GM19351 (cell line): ENCODE measurements around the gene THSD4.
"Not testable (repeated sequence)": the region's sequence is repeated elsewhere in the genome, so short reads cannot be mapped to it uniquely, and the experiment has no call there.

ENCODE experiments used
- ATAC-seq: cut with Tn5 transposase; IDR thresholded peaks from one replicate; pipeline ENCODE4 v1.9.1; 2021; ENCODE audit warnings: mild to moderate bottlenecking, moderate library complexity; ENCODE audit not compliant: unreplicated experiment

THSD4 gene

GRCh38 chr15:71372769-71373168 is 257.5 kb downstream of the THSD4 start:
- ATAC-seq, result not testable (repeated sequence)

- ATAC-seq, result no peak
These were observed 258.6 kb downstream of the THSD4 start for GRCh38 chr15:71373917-71374316.

- ATAC-seq, result no peak
These were observed 259.5 kb downstream of the THSD4 start for GRCh38 chr15:71374607-71375352.

GRCh38 chr15:71375934-71376333 is 260.7 kb downstream of the THSD4 start:
- no peak for ATAC-seq

DNA sequence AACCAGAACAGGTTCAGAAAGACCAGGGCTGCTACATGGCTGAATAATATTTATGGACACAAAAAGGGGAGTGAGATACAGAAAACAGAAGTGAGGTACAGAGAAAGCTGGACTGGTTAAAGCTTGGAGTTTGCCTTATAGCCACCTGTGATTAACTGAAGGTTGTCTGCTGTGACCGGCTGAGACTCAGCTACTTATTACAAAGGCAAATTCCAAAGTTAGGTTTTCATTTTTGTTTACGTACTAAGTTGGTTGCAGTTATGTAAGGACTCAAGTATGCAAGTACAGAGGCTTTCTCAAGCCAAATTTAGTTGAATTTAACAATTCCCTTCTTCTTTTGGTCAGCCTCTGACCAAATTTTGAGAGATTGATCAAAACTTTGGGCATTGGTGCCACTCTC is 264.6 kb downstream of the THSD4 start:
- no peak for ATAC-seq

DNA sequence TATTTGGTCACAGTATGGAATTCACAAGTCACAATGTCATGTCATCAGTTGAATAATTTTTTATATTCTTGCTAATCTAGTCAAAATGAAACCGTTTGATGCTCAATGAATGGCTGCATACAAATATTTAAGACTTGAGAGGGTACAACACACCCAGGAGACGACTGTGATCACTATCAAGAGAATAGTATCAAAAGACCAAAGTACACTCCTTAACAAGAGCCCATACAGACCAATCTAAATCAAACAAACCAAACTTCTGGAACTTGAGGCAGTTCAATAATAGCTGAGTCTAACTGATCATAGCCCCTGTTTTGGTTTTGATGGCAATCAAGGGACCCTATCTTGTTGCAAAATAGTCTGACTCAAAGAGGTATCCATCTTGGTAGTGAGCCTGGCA is 265.1 kb downstream of the THSD4 start:
- ATAC-seq, result no peak

DNA sequence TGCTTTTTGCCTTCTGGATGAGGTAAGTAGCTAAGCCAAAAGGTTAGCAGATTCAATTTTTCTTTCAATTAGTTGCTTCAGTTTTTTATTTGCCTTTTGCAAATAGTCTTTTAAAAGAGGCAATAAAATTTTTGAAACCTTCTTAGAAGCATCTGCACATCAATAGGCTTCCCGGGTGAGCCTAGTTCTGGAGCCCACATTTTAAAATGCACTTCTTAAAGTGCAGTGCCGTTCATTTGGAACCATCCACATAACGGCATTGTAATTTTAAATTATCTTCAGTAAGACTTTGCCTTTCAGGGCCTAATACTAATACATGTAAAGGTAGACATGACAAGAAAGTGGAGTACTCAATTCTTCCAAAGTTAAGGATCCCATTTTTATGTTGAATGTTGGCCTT is 269.2 kb downstream of the THSD4 start:
- no peak for ATAC-seq

DNA sequence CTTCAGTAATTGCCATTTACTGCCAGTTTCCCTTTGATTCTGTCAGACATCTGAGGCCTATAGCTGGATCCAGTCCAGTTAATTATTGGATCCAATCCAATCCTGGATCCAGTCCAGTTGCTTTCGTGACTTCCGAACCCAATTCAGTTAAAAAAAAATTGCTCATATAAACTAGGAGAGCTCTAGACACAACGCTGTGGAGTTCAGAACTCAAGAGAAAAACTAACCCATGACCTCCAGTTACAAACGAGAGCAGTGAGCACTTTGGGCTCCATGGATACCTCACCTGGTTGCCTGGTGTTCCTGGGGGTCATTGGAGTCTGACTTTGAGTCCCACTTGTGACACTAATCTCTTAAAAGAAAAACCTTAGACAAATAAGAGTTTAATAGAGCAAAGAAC is 269.8 kb downstream of the THSD4 start:
- ATAC-seq, result no peak

DNA sequence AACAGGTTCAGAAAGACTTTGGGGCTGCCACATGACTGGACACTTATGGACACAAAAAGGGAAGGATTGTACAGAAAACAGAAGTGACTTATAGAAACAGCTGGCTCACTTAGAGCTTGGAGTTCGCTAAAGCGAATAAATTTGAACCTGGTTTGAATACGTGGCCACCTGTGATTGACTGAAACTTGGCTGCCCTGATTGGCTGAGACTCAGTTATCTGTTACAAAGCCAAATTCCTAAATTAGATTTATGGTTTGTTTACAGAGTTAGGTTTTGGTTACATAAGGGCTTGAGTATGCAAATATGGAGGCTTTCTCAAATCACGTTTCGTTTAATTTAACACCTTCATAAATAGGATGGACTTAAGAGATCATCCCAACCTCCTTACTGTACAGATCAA is 270.2 kb downstream of the THSD4 start:
- no peak for ATAC-seq

DNA sequence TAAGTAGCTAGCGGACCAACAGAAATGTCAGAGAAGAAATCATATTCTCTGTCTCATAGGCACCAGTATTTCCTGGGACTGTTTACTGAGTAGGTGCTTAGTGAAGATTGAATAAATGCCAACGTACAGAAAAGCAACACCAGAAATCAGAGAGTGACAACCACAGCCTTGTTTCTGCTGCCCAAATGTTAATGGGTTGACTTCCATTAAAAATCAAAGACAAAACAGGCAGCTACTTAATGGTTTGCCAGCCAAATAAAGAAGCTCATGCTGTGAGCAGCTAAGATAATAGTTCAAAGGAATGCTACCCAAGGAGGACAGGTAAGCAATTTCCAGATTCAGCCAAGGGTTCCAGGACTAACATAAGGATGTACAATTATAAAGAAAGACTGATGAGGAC is 270.7 kb downstream of the THSD4 start:
- no peak for ATAC-seq

- no peak for ATAC-seq
These were observed 271.4 kb downstream of the THSD4 start for GRCh38 chr15:71386448-71387236.

- no peak for ATAC-seq
These were observed 272.5 kb downstream of the THSD4 start for GRCh38 chr15:71387810-71388209.

DNA sequence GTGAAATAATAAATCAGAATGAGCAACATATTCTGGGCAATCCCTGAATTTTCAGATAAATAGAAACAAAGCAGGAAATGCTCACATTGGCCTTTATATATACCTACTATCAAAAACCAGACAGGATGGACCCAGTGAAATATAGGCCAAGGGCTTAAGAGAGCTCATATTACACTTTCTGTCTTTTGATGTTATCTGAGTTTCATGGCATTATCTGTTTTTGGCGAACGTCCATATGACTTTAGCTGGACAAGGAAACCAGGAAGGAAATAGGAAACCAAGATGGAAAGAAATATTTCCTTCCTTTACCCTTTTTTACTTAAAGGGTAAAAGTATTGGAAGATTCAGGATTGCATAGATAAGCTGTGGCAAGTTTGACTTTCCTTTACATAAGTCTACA is 274.8 kb downstream of the THSD4 start:
- no peak for ATAC-seq

GRCh38 chr15:71391421-71392088 is 276.3 kb downstream of the THSD4 start:
- no peak for ATAC-seq

GRCh38 chr15:71392861-71393283 is 277.6 kb downstream of the THSD4 start:
- no peak for ATAC-seq

- no peak for ATAC-seq
These were observed 278.1 kb downstream of the THSD4 start for GRCh38 chr15:71393383-71393782.

DNA sequence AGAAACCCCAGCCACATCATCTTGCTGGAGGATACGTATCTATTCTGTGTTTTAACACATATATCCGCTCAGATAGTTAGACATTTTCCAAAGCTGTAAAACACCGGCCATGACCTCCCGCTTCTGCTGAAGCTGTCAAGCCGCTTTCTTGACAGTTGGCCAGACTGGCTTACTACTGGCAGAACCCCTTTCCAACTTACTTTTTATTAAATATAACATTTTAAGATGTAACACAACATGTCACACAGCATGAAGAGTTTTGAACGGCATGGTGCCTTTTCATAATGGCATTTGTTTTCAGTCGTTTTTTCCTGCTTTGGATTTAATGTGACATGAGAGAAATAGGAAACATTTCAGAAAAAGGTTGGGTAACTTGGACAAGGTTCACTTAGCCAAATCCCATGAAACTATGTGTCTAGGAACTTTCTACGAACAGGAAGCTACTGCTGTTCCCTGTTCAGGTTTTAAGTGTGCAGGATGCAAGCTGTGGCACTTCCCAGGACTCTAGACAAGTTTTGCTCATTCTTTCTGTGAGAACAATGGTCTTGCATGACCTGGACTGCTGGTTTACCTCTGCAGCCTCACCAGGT is 281.4 kb downstream of the THSD4 start:
- ATAC-seq, result no peak

DNA sequence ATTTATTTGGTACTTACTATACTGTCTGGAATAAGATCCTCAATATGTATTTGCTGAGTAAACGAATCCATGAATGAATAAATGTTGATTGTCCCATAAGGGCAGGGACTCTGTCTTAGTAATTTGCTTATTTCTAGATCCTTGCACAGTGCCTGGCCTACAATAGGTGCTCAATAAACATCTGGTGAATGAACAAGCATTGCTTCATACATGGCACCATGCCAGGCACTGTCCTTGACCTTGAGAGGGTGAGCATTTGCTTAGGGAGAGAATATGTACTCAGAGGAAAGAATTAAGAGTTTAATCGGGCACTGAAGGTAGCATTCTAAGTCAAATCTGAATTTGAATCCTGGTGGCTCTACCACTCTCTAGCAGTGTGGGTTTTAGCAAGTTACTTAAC is 282.1 kb downstream of the THSD4 start:
- ATAC-seq, result no peak

DNA sequence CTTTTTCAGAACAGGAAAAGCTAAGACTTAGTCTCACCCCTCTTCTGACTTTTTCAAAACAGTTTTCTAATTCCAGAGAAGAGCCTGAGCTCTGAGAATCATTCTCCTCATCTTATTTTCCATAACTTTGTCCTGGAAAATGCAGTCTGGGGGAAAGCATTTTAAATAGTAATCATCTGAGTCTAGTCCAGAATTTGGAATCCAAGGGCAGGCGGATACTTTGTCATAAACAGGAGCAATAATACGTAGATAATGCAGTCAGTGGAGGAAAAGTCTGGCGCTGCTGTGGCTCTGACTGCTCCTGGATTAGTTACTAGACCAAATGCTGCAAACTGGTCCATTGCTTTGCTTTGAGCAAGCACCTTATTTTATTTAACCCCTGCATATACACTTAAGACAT is 285.0 kb downstream of the THSD4 start:
- no peak for ATAC-seq

- ATAC-seq, result not testable (repeated sequence)
These were observed 286.5 kb downstream of the THSD4 start for GRCh38 chr15:71401728-71402127.

DNA sequence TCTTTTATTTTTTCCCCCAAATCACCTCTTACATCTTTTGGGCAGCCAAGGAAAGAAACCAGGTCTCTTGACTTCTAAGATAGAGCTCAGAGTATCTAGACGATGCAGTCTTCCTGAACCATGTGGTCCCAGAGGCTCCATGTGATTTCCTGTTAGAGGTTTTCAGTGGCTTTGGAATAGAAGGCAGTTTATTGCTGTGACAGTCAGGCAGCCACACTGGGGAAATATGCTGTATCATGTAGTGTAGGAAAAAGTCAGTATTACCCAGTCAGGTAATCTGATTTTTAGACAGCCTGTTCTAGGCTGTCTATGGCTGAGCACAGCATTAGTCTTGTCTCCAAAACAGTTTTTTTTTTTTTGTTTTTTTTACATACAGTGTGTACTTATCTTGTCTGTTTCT is 294.3 kb downstream of the THSD4 start:
- no peak for ATAC-seq
